HG03095 (cell line): ENCODE measurements around the gene FBXO21.
"Not testable (repeated sequence)": the region's sequence is repeated elsewhere in the genome, so short reads cannot be mapped to it uniquely, and the experiment has no call there.

Source experiments
- ATAC-seq: cut with Tn5 transposase; IDR thresholded peaks from one replicate; pipeline ENCODE4 v1.9.1; 2021; ENCODE audit warnings: moderate library complexity; ENCODE audit not compliant: unreplicated experiment

Gene FBXO21

GRCh38 chr12:117202033-117202432 is 11.8 kb upstream of the FBXO21 start:
- no peak for ATAC-seq

GRCh38 chr12:117199956-117200744 is 9.9 kb upstream of the FBXO21 start:
- ATAC-seq: not testable (repeated sequence)

GRCh38 chr12:117196334-117196733 is 6.1 kb upstream of the FBXO21 start:
- ATAC-seq: not testable (repeated sequence)

GRCh38 chr12:117195027-117195426 is 4.8 kb upstream of the FBXO21 start:
- ATAC-seq: not testable (repeated sequence)

- ATAC-seq: no peak
These were observed 3.6 kb upstream of the FBXO21 start for GRCh38 chr12:117193903-117194302.

- ATAC-seq: not testable (repeated sequence)
These were observed 2.3 kb upstream of the FBXO21 start for GRCh38 chr12:117192581-117192980.

GRCh38 chr12:117192057-117192456 is 1.8 kb upstream of the FBXO21 start:
- no peak for ATAC-seq

GRCh38 chr12:117189725-117190209 is 503 bp downstream of the FBXO21 start:
- ATAC-seq: peak; percentile 37

- ATAC-seq: no peak
These were observed 1.1 kb downstream of the FBXO21 start for GRCh38 chr12:117188961-117189724.

- no peak for ATAC-seq
These were observed 2.1 kb downstream of the FBXO21 start for GRCh38 chr12:117188121-117188665.

GRCh38 chr12:117187421-117187820 is 2.8 kb downstream of the FBXO21 start:
- no peak for ATAC-seq

GRCh38 chr12:117182866-117183265 is 7.4 kb downstream of the FBXO21 start:
- no peak for ATAC-seq

- not testable (repeated sequence) for ATAC-seq
These were observed 8.8 kb downstream of the FBXO21 start for GRCh38 chr12:117181468-117181843.

- no peak for ATAC-seq
These were observed 9.4 kb downstream of the FBXO21 start for GRCh38 chr12:117180758-117181467.

GRCh38 chr12:117178745-117179144 is 11.5 kb downstream of the FBXO21 start:
- no peak for ATAC-seq

- no peak for ATAC-seq
These were observed 12.0 kb downstream of the FBXO21 start for GRCh38 chr12:117178301-117178700.

- no peak for ATAC-seq
These were observed 18.1 kb downstream of the FBXO21 start for GRCh38 chr12:117172168-117172567.

- no peak for ATAC-seq
These were observed 18.6 kb downstream of the FBXO21 start for GRCh38 chr12:117171499-117172162.

- no peak for ATAC-seq
These were observed 20.7 kb downstream of the FBXO21 start for GRCh38 chr12:117169548-117169947.

- ATAC-seq: no peak
These were observed 21.3 kb downstream of the FBXO21 start for GRCh38 chr12:117168976-117169375.

- ATAC-seq: no peak
These were observed 22.5 kb downstream of the FBXO21 start for GRCh38 chr12:117167769-117168168.
